ENCODE results near the gene HYAL3.
A peak's percentile ranks its signal among the peaks of the same experiment; 100 is the strongest.
"Not testable (repeated sequence)": the region's sequence is repeated elsewhere in the genome, so short reads cannot be mapped to it uniquely, and the experiment has no call there.

Gene HYAL3

GRCh38 chr3:50294492-50295403 is 4.5 kb downstream of the HYAL3 start:
- Mint-ChIP-seq H3K27me3 (no peaks in the 10 kb centered on the region), H3K4me3 (no peak overlapping the region), H3K4me1 (peaks cover 29% of the 10 kb centered on the region), H3K36me3 (ENCODE audit: low read depth) (peaks cover 13% of the 10 kb centered on the region), H3K9me3 (no peaks in the 10 kb centered on the region), H3K27ac (no peak overlapping the region)
- DNase-seq (no peak), ATAC-seq (no peak)

DNA sequence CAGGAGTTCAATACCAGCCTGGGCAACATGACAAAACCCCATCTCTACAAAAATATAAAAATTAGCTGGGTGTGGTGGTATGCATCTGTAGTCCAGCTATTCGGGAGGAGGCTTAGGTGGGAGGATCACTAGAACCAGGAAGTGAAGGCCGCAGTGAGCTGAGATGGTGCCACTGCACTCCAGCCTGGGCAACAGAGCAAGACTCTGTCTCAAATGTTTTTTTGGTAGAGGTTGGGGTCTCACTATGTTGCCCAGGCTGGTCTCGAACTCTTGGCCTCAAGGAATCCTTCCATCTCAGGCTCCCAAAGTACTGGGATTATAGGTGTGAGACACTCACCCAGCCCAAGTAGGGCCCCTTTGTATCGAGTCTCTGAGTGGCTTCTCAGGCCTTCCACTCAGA is 5.1 kb downstream of the HYAL3 start:
- DNase-seq (no peak), ATAC-seq (no peak)
- no peaks in the 10 kb centered on the region for H3K9me3 Mint-ChIP-seq
- no peak overlapping the region for H3K27ac Mint-ChIP-seq
- peaks cover 25% of the 10 kb centered on the region for H3K4me1 Mint-ChIP-seq
- H3K4me3 Mint-ChIP-seq: no peak overlapping the region
- H3K27me3 Mint-ChIP-seq: no peaks in the 10 kb centered on the region
- peaks cover 18% of the 10 kb centered on the region for H3K36me3 Mint-ChIP-seq (ENCODE audit: low read depth)

- peaks cover 23% of the 10 kb centered on the region for H3K36me3 Mint-ChIP-seq (ENCODE audit: low read depth)
- H3K4me1 Mint-ChIP-seq: peaks cover 22% of the 10 kb centered on the region
- H3K9me3 Mint-ChIP-seq: no peaks in the 10 kb centered on the region
- no peaks in the 10 kb centered on the region for H3K27me3 Mint-ChIP-seq
- H3K27ac Mint-ChIP-seq: peak overlapping the region; percentile 92
- peak overlapping the region; percentile 97 for H3K4me3 Mint-ChIP-seq
- no peak for DNase-seq
- no peak for ATAC-seq
Measured at GRCh38 chr3:50293079-50293801, 6.0 kb downstream of the HYAL3 start.

DNA sequence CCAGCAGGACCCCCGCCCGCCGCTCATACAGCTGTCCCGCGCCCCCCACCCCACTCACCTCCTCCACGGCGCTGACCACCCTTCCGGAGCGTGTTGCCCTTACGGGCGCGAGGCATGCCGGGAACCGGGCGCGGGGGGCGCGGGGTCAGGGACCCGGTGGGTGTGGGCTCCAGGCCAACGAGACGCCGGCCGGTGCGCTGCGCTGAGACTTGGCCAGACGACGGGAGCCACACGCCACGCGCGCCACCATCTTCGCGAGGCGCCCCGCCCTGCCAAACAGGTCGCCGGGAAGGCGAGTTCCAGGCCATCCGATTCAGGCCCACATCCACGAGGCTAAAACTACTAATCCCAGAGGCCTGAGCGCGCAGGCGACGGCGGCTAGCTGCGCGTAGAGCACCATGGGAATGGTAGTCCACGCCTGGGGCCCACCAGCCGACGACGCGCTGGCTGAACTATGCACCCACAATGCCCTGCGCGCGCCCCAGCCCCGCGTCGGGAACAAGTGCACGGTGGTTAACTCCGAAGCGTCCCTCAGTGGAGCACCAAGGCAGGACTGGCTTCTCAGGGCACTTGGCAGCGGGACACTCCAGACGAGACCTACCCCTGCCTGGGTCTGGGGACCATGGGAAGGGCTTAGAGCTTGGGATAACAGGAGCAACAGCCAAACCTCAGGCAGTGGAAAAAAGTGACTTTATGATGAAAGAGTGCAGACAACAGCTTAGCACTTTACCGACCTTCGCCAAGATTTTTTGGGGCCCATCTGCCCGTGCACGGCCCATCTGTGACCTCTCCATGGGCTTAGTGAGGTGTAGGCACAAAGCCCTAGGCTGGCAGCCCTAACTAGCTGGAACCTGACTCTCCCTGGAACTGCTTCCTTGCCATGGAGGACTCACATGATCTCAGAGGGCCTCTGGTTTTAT is 6.8 kb downstream of the HYAL3 start, which contains the start of gene IFRD2:
IFRD2 (minus strand) TSS at position 271 of the 920 bp plus-strand sequence; CDS start at position 116, 155 bp downstream.
- H3K4me3 Mint-ChIP-seq: peak within 1 kb of the TSS; percentile 97
- peaks cover 17% of the 10 kb centered on the region for H3K4me1 Mint-ChIP-seq
- H3K9me3 Mint-ChIP-seq: no peaks in the 10 kb centered on the region
- H3K27ac Mint-ChIP-seq: peak within 1 kb of the TSS; percentile 97
- peak; percentile 97 for ATAC-seq
- no peaks in the 10 kb centered on the region for H3K27me3 Mint-ChIP-seq
- H3K36me3 Mint-ChIP-seq (ENCODE audit: low read depth): peaks cover 27% of the 10 kb centered on the region
- DNase-seq: peak; percentile 93

- H3K27ac Mint-ChIP-seq: no peak overlapping the region
- peaks cover 17% of the 10 kb centered on the region for H3K4me1 Mint-ChIP-seq
- H3K9me3 Mint-ChIP-seq: no peaks in the 10 kb centered on the region
- H3K4me3 Mint-ChIP-seq: peak overlapping the region; percentile 97
- H3K27me3 Mint-ChIP-seq: no peaks in the 10 kb centered on the region
- DNase-seq (no peak), ATAC-seq (no peak)
- H3K36me3 Mint-ChIP-seq (ENCODE audit: low read depth): peaks cover 28% of the 10 kb centered on the region
Measured at GRCh38 chr3:50290161-50290641, 9.0 kb downstream of the HYAL3 start.

GRCh38 chr3:50289130-50289529 is 10.1 kb downstream of the HYAL3 start:
- peaks cover 28% of the 10 kb centered on the region for H3K36me3 Mint-ChIP-seq (ENCODE audit: low read depth)
- no peaks in the 10 kb centered on the region for H3K9me3 Mint-ChIP-seq
- ATAC-seq: no peak
- DNase-seq: no peak
- H3K4me3 Mint-ChIP-seq: no peak overlapping the region
- H3K4me1 Mint-ChIP-seq: peaks cover 17% of the 10 kb centered on the region
- H3K27me3 Mint-ChIP-seq: no peaks in the 10 kb centered on the region
- no peak overlapping the region for H3K27ac Mint-ChIP-seq

DNA sequence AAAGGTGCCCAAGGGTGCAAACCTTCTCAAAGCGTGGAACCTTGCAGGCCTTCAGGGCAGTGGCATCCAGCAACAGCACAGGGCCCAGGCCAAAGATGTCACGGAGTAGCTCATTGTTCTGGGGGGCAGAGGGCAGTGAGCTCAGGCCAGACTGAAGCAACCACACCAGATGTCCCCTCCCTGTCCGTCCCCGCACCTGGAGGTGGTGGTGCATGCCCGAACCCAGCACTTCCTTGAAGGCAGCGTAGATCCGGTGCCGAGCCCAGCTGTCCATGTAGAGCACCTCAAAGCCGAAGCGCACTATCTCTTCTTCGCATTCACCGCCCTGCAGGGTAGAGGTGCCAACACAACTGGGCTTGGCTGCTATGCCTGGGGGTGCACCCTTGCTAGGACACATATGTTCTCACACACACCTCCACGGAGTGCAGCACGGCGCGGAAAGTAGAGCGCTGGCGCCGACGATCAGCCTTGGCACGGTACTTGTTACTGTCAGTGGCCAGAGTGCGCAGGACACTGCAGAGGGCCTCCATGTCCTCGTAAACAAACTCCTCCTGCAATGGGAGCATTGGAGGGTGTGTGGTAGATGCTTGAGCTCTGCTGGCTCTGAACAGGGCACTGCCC is 10.7 kb downstream of the HYAL3 start:
- Mint-ChIP-seq H3K36me3 (ENCODE audit: low read depth) (peaks cover 28% of the 10 kb centered on the region), H3K27me3 (no peaks in the 10 kb centered on the region), H3K9me3 (no peaks in the 10 kb centered on the region), H3K4me1 (peaks cover 17% of the 10 kb centered on the region), H3K4me3 (no peak overlapping the region), H3K27ac (no peak overlapping the region)
- ATAC-seq (no peak), DNase-seq (no peak)

- Mint-ChIP-seq H3K27ac (peak overlapping the region; percentile 22), H3K4me3 (no peak overlapping the region)
Measured at GRCh38 chr3:50287262-50287661, 11.9 kb downstream of the HYAL3 start.

GRCh38 chr3:50286322-50287227 is 12.6 kb downstream of the HYAL3 start:
- no peak for DNase-seq
- peaks cover 10% of the 10 kb centered on the region for H3K4me1 Mint-ChIP-seq
- ATAC-seq: no peak
- peaks cover 28% of the 10 kb centered on the region for H3K36me3 Mint-ChIP-seq (ENCODE audit: low read depth)
- H3K4me3 Mint-ChIP-seq: no peak overlapping the region
- H3K27ac Mint-ChIP-seq: no peak overlapping the region
- H3K9me3 Mint-ChIP-seq: no peaks in the 10 kb centered on the region
- H3K27me3 Mint-ChIP-seq: no peaks in the 10 kb centered on the region

More at GRCh38 chr3:50287262-50287661, 11.9 kb downstream of the HYAL3 start:
- ATAC-seq (no peak), DNase-seq (no peak)
- peaks cover 10% of the 10 kb centered on the region for H3K4me1 Mint-ChIP-seq
- no peaks in the 10 kb centered on the region for H3K27me3 Mint-ChIP-seq
- no peaks in the 10 kb centered on the region for H3K9me3 Mint-ChIP-seq
- H3K36me3 Mint-ChIP-seq (ENCODE audit: low read depth): peaks cover 28% of the 10 kb centered on the region

GRCh38 chr3:50284121-50284520 is 15.1 kb downstream of the HYAL3 start:
- H3K4me1 Mint-ChIP-seq; ATAC-seq; H3K27ac Mint-ChIP-seq; H3K27me3 Mint-ChIP-seq; DNase-seq; H3K36me3 Mint-ChIP-seq (ENCODE audit: low read depth); H3K4me3 Mint-ChIP-seq; H3K9me3 Mint-ChIP-seq: not testable (repeated sequence)

DNA sequence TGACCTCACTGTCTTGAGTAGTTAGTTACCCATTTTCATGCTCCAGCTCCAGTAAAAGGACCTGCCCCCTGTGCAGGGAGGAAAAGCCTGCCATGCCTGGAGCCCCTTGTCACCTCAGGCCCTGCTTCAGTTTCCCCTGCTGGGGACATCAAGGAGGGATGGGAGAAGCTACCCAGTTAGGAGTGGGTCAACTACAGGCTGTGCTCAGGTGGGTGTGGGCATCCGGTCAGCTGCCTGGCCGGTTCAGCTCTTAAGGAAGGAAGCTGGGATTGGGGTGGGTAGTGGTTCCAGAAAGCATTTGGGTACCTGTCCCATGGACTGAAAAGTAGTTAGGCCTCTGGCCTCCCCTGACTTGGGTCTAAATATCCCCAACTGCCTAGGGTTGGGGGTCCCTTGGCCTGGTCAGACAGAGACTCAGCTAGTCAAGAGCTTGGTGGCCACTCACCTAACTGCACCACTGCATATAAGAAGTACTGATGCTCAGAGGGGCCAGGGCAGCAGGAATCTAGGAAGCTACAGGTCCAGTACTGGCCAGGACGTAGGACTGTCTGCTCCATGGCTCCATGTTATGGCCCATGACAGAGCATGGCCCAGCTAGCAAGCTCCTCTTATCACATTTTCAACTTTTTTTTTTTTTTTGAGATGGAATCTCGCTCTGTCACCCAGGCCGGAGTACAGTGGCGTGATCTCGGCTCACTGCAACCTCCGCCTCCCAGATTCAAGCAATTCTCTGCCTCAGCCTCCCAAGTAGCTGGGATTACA is 19.8 kb downstream of the HYAL3 start:
- peaks cover 27% of the 10 kb centered on the region for H3K27me3 Mint-ChIP-seq
- H3K4me3 Mint-ChIP-seq: no peak overlapping the region
- no peak overlapping the region for H3K27ac Mint-ChIP-seq
- ATAC-seq (no peak), DNase-seq (no peak)
- H3K9me3 Mint-ChIP-seq: no peaks in the 10 kb centered on the region
- H3K36me3 Mint-ChIP-seq (ENCODE audit: low read depth): no peaks in the 10 kb centered on the region
- H3K4me1 Mint-ChIP-seq: peaks cover 15% of the 10 kb centered on the region

DNA sequence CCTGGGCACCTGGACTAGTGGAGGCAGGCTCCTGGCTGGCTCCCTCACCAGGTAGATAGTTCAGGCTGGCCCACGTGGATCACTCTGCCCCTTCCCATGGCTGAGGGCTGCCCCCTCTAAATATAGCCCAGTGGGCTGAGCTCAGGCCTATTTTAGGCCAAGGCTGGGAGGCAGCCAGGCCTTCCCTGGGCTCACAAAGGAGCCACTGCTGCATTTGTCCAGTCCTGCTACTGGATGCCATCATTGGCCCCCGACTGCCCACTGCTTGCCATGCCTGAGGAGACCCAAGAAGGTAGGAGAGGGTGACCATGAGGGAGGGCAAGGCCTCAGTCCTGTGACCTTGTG is 20.4 kb downstream of the HYAL3 start, which contains the start of gene LSMEM2:
LSMEM2 (plus strand) TSS at position 208 of the 345 bp plus-strand sequence; CDS start at position 235, 27 bp downstream.
- Mint-ChIP-seq H3K4me1 (peaks cover 20% of the 10 kb centered on the region), H3K9me3 (no peaks in the 10 kb centered on the region), H3K4me3 (no peak within 1 kb of the TSS), H3K27ac (no peak within 1 kb of the TSS), H3K36me3 (ENCODE audit: low read depth) (no peaks in the 10 kb centered on the region), H3K27me3 (peaks cover 32% of the 10 kb centered on the region)
- no peak for ATAC-seq
- no peak for DNase-seq

Data from activated naive CD8-positive, alpha-beta T cell treated with anti-CD3 and anti-CD28 coated beads, Interleukin-2, amount 50 U/mL, for 24 hours (primary cell).